HG03108 (cell line): ENCODE results near the gene SLC7A1.

Source experiments
- ATAC-seq: cut with Tn5 transposase; IDR thresholded peaks from one replicate; pipeline ENCODE4 v1.9.1; 2021; ENCODE audit warnings: moderate library complexity; ENCODE audit not compliant: unreplicated experiment

SLC7A1 gene

DNA sequence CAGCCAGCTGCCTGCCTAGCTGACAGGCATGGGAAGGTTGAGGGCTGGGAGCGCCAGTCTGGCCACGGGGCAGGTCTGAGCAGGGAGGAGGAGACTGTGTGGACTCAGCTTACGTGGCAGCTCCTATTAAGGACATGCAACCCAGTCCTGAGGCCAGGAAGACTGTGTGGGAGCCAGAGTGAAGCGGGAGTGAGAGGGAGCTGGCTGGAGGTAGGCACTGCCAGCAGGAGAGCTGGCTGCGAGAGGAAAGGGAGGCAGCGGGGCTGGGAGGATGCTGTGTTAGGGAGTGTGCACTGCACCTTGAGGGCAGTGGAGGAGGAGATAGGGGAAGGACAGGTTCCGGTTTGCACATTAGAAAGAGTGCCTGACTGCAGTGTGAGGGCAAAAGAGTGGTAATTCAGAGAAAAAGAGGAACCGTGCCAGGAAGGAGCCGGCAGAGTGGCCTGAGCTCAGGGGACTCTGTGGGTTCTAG is 99.2 kb downstream of the SLC7A1 start:
- no peak for ATAC-seq

DNA sequence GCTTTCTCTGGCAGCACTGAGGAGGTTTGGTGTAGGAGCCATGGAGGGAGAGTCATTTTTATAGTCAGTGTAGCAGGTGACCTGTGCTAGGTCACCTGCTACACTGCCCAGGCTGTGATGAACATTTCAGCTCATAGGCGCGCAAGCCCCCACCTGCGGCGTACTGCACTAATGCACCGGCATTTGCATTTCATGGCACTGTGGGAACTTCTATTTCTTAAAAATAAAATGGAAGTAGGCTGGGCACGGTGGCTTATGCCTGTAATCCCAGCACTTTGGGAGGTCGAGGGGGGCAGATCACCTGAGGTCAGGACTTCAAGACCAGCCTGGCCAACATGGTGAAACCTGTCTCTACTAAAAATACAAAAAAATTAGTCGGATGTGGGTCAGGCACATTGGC is 101.0 kb downstream of the SLC7A1 start:
- ATAC-seq: no peak

DNA sequence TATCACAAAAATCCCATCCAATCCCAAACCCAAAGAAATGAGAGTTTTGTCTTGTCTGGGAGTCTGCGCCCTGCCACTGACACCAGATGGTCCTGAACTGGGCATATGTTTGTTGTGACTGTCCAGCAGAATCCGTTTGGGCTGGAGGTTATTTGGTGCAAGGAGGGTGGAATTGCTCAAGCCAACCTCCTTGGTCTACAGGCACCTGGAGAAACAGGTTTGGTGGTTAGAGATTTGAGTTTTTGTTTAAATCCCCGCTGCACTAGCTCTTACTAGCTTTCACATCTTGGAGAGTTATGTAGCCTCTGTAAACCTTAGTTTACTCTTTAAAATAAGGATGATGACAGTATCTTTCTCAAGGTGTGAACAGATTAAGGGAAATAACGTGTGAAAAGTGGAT is 101.7 kb downstream of the SLC7A1 start:
- ATAC-seq: no peak

DNA sequence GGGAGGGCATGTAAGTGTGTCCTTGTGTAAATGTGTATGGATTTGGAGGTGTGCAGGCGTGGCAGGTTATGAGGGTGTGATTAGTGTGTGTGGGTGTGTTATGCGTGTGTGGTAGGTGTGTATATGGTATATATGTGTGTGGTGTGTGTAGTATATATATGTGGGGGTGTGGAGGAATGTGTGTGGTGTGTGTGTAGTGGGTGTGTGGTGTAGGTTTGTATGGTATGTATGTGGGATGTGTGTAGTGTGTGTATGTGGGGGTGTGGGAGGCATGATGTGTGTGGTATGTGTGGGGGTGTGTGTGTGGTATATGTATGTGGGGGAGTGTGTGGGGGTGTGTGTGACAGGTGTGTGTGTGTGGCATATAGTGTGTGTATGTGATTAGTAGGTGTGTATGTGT is 104.2 kb downstream of the SLC7A1 start:
- ATAC-seq: no peak

DNA sequence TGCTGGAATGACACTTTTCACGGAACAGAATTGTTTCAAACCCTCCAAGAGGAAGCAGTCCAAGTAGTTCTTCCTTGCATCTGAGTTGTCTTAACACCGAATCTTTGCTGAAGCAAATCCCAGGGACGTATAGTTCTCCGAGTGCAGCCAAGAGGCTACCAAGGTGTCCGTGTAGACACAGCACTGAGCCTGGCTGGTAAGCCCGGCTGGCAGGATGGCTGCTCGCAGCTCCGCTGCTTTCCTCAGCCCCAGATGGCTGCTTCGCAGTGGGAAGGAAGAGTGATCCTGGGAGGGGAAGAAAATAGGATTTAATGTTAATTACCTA is 105.0 kb downstream of the SLC7A1 start:
- ATAC-seq: no peak

DNA sequence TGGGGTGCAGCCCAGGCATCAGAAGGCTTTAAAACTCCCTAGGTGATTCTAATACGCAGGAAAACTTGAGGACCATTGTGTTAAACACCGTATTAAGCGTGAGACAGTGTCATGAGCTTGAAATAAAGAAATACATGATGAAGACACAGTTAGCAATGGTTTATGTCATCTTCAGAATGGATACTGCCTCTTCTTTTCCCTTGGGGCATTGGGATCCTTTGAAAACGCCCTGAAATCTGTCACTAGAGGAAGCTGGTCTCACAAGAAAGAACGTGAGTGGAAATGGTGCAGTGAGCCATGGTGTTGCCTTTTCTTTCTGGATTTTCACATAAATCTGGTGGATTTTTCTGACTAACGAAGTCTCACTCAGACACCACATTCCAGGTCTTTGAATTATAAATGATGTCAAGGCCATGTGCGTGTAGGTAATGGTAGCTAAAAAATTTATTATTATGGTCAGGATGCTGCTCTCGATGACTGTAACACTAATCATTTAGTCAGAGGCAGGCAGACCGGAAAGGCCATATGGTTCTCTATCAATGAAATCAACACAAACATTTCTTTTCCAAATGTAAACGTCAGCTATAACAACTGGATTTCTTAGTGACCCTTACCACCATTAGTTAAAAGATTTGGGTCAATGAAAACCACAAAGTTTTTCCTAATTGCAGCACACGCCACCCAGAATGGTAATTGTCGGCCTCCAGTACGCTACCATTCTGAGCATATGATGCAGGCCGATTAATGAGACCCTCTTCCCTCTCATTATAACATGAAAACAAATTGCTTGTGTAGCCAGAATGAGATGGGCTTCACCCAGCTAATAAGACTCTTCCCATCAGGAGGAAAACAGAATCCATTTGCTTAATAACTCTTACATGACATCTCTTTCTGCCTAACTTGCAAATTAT is 105.6 kb downstream of the SLC7A1 start:
- no peak for ATAC-seq

DNA sequence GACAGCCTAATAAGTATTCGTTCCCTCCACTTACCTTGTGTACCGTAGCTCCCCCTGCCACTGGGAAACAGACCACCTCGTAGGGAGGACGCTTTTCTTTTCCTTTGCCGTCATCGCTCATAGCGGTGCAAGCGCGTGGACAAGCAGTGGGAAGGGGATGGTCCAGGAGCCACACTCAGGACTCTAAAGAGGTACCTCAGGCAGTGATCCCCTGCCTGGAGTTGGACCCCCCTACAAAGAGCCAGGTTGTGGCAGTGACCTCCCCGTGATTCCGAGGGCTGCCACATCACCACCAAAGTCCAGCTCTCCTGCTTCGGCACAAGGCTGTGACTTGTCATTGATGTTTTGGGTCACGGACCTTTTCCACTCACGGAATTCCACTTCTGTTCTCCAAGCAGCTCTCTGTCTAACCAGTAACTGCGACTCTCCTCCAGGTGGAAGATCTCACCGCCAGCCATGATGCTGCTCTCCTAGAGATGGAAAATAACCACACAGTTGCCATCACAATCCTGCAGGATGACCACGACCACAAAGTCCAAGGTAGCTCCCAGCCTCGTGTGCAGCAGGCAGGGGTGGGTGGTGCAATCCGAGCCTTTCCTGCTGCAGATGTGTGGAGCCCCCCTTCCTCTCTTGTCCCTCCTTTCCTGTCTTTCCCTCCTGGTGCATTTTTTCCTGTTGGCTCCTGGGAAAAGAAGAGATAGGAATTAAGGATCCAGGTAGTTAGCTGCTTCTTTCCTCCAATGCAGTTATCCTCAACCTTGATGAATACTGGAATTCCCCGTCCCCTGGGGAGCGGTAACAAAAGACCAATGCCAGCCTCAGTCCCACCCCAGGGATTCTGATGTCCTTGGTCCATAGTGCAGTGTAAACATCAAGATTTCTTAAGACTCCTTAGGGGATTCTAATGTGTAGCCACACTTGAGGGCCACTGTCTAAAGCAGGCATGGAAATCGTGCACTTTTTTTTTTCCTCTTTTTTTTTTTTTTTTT is 107.7 kb downstream of the SLC7A1 start:
- ATAC-seq: no peak

DNA sequence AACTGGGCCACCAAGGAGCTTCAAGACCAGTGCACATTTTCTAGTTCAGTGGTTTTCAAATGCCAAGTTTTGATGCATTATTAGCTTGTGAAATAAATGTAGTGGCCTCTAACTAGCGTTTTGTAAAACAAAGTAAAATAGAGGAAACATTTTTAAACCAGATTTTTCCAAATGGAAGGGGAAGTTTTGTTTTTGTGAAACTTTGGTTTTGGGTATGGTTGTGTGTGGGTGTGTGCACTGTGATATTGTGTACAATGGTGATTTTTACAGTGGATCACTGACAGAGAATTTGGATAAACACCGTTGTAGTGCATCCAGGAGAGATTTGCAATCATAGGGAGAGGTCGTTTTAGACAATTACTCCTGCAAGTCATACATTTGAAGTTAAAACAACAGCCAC is 108.9 kb downstream of the SLC7A1 start:
- ATAC-seq: no peak

DNA sequence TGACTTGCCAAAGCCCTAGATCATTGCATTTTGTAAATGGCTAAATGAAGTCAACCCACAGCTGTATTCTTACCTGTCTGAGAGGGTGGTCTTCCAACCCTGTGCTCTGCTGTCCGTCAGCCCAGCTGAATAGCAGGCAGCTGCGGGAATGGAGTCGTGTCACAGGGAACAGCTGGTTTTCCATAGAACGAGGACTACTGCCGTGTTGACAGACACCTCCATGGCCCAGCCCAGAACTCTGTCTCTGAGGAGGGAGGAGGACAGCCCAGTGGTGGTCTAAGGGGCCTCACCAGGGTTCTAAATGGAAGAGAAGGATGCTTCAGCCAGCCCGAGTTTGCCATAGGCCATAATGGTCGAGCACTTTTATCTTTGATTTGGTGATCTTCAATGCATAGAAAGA is 110.7 kb downstream of the SLC7A1 start:
- no peak for ATAC-seq

DNA sequence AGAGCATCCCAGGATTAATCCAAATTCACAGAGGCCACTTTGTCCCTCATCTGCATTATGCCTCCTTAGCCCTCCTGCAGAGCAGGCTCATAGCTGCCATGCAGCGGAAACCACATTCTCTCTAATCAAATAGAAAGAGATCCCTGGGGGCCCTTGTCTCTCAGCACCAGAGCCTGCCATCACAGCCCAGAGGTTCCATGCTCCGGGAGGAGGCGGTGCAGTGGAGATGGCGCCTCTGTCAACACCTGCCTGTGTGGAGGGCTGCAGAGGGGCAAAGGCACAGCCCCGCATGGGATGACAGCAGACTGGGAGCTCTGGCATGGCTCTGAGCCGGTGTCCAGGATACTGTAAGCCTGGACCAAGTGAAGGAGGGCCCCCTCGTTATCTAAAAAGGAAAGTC is 111.3 kb downstream of the SLC7A1 start:
- ATAC-seq: no peak

DNA sequence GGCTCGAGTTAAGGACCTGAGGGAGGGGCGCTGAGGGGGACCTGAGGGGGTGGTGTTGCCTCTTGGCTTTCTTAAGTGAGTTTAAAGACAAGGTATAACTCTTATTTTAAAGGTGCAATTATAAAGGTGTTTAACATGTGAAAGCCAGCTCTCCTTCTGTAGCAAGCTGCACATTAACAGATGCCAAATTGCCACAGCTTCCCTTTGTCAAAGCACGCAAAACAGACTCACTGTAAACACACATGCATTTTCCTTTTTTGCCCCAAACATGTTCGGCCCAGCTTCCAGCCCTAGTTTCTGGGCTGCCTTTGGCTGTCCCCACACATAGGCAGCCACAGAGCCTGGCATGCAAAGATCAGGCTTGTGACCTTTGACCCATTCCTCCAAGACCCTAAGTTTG is 111.9 kb downstream of the SLC7A1 start:
- no peak for ATAC-seq

DNA sequence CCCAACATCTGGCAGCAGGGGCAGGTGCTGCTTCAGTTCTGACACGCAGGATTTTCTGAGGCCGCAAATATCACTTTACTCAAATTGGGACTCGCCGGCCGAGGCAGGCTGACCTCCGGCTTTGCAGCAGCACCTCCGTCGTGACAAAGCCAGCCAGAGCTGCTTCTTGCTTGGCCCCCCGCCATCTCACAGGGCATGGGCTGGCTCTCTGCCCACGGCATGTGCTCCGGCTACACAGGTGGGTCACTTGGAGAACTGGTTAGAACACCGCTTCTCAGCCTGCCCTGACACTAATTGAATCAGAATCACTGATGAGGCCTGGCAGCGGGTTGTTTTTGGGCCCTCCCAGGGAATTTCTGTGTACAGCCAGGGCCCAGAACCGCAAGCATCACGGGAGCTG is 112.3 kb downstream of the SLC7A1 start:
- ATAC-seq: no peak

DNA sequence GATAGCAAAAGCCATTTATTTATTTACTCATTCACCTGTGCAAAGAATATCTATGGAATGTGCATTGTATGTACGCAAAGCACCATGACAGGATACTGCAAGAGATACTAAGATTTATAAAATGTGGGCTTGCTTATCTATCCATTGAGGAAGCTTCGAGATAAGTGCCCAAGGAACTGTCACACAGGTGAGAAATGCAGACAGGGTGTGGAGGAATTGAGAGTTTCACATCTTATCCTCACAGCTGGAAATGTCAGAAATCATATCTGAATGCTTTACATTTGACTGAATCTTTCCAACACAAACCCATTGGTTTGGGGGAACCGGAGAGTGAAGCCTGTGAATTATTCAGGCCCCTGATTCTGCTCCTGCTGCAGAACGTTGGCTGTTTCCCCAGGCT is 113.0 kb downstream of the SLC7A1 start:
- ATAC-seq: no peak

DNA sequence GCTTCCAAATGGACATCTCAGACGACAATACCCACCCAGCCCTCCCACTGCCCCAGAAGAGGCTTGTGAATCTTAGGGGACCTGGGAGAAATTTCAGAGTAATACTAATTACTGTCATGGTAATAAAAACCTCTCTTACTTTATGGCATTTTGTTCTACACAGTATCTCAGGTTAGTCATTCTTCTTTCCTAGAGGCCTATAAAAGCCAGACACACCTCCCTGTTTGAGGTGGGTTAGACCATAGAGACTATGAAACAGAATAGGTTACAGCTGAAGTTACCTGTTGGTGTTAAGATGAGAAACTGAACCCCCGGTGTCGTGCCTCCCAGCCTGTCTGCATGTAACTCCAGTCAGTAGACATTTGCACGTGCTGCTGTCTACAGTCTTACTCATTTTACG is 113.9 kb downstream of the SLC7A1 start:
- no peak for ATAC-seq

DNA sequence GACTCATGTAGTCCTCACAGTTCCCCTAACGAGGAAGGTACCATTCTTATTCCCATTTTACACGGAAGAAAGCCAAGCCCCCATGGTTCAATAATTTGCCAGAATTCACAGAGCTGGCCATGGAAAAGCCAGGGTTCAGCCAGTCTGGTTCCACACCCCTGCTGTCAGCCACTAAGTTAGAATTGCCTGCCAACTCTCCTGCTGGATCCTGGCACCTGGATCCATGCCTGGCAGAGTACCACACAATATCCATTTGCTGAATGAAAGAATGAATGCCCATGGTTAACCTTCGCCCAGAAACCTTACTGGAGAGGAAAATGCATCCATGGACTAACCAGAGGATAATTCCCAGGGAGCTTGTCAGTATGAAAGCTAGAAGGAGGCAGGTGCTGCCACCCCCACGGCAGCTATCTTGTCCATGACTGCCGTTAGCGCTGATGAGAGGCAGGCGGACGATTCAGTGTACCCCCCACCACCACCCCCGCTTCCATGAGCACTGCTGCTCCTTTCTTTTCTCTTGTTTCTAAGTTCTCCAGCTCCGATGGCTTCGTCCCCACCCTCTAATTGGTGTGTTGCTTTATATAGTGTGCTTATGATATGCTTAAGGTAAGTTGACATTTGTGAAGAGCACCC is 114.5 kb downstream of the SLC7A1 start:
- ATAC-seq: no peak

DNA sequence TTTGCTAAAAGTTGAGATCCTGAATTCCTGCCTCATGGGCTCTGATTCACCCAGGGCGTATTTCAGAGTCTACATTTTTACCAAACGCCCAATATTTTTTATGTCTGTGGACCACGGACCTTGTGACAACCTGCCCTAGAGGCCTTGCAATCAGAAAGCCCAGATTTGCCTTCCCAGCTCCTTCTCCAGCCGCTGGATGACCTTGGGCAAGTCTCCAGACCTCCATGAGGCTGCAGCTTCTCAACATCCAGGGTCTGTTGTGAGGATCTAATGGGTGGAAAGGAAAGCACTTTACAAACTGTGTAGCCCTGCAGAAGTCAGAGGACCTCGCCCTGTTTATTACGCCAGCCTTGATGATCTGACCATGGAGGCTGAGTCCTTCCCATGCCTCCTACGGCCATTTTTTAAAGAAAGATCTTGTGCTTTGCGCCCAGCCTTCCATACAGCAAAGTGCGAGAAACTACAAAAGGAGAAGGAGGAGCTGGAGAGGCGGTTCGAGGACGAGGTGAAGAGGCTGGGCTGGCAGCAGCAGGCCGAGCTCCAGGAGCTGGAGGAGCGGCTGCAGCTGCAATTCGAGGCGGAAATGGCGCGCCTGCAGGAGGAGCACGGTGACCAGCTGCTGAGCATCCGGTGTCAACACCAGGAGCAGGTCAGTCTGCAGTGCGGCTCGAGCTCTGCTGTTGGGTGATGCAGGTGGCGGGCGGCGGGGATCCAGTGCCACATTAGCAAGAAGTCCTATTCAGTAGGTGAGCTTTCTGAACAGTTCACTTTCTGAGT is 115.6 kb downstream of the SLC7A1 start:
- no peak for ATAC-seq

DNA sequence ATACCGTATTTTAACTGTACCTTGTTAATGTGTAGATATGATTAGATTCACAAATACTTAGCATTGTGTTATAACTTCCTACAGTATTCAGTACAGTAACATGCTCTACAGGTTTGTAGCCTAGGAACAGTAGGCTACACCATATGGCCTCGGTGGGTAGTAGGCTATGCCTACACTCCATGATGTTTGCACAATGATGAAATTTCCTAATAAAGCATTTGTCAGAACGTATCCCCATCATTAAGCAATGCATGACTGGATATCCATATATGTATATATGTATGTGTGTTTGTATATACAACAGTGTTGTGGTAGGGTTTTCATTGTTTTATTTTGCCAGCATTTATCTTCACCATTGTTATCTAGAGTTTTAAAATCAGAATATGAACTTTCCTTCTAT is 119.4 kb downstream of the SLC7A1 start:
- ATAC-seq: no peak

DNA sequence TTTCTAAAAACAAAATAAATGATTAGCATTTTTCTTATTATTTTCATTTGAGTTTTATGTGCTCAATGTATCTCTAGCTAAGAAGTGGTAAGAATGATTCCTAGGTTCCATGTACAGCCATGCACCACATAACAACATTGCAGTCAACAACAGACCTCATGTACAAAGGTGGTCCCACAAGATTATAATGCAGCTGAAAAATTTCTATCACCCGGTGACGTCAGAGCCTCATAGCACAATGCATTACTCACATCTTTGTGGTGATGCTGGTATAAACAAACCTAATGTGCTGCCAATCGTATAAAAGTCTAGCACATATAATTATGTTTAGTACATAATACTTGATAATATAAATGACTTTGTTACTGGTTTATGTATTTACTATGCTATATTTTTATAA is 120.5 kb downstream of the SLC7A1 start:
- ATAC-seq: no peak

DNA sequence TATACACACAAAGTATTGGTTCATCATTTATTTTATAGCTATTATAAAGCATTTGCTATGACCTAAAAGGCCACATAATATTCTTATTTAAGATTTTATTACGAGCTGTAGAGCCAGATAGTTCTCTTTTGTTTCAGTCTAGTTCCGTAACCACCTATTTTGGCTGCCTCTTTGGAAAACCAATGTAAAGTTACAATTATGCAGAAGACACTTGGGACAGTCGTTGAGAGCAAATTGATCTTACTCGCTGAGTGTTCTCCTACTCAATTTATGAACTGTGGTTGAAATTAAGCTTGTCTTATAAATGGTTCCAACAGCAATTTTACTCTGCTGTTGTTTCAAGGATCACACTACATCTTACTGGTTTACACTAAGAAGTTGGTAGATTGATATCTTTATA is 122.3 kb downstream of the SLC7A1 start:
- ATAC-seq: no peak

DNA sequence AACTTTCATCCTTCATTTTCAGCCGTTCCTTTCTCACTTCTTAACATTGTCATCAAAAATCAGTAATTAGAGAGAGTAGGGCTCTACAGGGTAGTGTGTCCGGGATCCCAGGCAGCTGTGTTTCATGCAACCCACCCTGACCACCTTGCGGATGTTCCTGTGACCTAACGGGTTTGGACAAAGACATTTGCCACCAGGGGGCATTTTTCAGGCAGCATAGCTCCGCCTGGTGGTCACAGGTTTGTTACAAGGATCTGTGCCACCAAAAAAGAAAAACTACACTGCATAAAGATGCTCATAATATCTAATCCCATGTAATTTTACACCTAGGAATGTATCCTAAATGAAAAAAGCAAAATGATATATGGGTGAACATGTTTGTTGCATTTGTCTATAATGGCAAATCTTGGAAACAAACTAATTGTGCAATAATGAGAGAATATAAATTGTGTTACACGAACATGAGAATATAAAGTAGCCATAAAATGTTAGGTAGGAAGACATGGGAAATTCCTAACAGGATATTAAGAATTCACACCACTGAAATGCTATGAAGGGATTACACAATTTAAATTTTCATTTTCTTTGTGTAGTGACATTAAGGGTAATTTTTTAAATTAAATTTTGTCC is 123.0 kb downstream of the SLC7A1 start:
- ATAC-seq: no peak
